Measurements from ENCODE around the gene CCL7.

The CCL7 gene

DNA sequence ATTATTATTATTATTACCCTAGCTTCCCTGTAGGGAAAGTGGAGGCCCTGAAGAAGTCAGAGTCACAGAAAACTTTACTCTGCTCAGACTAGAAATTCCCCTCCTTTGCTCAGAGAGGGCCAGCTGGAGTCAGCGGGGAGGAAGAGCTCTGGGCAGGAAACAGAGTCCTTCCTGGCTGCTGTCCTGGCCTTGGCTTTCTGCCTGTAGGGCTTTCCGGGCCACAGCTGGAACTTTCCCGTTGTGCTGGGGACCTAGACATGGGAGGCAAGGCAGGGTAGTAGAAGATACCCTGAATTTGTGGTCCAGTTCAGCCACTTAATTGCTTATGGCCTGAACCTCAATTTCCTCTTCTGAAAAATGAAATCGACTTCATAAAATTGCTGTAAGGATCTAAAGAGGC, 29.0 kb upstream of the CCL7 start:
- H3K27me3 Mint-ChIP-seq: peaks cover 2% of the 10 kb centered on the region
- no peaks in the 10 kb centered on the region for H3K9me3 Mint-ChIP-seq
- H3K36me3 Mint-ChIP-seq: no peaks in the 10 kb centered on the region
- no peak overlapping the region for H3K27ac Mint-ChIP-seq
- no peaks in the 10 kb centered on the region for H3K4me1 Mint-ChIP-seq
- H3K4me3 Mint-ChIP-seq: no peak overlapping the region

DNA sequence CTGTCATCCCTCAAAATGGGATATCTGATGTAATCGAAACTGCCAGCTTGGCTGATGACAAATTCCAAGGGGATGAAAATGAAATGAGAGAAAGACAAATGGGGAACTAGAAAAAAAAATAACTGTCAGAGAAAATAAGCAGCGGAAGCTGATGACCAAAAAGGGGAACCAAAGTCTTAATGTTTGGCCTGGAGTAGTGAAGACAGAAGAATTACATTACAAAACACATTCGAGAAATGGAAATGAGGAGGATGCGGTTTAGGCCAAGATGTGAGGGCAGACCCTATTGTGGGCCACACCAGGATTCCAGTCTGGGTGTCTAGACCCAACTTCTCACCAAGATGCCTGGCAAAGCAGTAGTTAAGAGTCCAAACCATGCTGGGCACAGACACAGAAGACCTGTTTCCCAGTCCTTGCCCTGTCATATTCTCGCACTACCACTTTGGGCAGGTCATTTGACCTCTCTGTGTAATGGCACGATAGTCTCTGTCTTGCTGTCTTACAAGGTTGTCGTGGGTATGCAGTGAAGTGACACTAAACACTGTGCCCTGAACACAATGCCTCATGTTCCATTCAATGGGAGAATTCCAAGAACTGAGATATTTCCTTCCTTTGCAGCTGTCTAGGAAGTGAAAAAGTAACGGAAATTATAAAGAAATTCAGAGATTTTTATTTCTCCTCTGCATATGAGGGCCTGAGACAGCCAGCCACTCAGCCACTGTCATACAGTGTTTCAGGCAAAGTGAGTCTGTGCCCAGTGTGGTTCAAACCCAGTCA, 27.2 kb upstream of the CCL7 start:
- peaks cover 5% of the 10 kb centered on the region for H3K27me3 Mint-ChIP-seq
- H3K4me1 Mint-ChIP-seq: no peaks in the 10 kb centered on the region
- no peaks in the 10 kb centered on the region for H3K36me3 Mint-ChIP-seq
- H3K27ac Mint-ChIP-seq: no peak overlapping the region
- no peaks in the 10 kb centered on the region for H3K9me3 Mint-ChIP-seq
- H3K4me3 Mint-ChIP-seq: no peak overlapping the region

DNA sequence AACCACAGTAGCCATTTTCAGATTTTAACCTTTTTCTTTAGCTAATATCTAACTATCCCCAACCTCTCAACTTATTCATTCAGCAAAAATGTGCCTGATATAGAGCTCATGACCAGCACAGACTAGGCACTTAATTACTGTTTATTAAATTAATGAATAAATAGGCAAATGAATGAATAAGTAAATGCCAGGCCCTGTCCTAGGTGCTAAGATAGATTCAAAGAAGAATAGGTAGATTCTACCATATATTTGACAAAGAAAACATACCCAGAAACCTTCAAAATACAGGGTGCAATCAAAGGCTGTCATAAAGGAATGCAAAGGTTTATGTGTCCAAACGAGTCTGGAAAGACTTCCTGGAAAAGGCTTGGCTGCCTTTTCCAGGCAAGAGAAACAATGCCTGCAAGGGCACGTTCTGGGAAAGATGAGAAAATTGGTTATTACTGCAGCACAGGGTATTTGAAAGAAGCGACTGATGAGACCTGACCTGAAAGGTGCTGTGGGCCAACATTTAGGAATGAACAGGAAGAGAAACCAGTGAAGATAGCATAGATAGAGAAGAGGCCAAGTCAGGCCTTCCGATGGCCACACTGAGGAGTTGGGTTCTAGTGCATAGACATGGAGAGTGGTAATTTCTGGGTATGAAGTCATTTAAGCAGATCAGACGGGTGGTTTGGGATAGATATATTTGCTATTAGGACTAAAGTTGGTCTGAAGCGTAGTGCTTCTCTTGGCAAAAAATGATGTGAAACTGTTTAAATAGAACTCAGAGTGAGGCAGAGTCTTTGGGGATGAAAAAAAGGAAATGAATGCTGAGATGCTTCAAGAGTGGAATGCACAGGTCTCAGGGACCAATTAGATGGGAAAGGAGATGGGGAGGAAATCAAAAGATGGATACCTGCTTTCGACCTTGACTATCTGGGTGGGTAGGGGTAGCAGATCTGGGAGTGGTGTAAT, 26.4 kb upstream of the CCL7 start:
- H3K4me1 Mint-ChIP-seq: no peaks in the 10 kb centered on the region
- no peak overlapping the region for H3K4me3 Mint-ChIP-seq
- no peak overlapping the region for H3K27ac Mint-ChIP-seq
- H3K36me3 Mint-ChIP-seq: no peaks in the 10 kb centered on the region
- H3K9me3 Mint-ChIP-seq: no peaks in the 10 kb centered on the region
- peaks cover 5% of the 10 kb centered on the region for H3K27me3 Mint-ChIP-seq

DNA sequence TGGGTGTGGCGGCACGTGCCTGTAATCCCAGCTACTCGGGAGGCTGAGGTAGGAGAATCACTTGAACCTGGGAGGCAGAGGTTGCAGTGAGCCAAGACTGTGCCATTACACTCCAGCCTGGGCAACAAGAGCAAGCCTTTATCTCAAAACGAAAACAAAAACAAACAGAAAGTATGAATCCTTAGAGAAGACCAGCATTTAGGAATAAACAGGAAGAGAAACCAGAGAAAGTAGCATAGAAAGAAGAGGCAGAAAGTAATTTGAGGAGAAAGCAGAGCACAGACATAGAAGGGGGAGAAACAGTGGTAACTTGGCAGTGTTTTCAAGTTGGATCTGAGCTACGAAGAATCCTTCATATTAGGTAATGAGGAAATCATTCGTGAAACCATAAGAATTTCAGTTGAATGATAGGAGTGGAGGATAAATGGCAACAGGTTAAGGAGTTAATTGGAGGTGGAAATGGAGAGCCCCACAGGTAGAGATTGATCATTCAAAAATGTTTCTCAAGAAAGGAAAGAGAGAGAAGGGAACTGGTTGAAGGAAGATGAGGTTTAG, 24.6 kb upstream of the CCL7 start:
- peaks cover 5% of the 10 kb centered on the region for H3K27me3 Mint-ChIP-seq
- no peaks in the 10 kb centered on the region for H3K36me3 Mint-ChIP-seq
- H3K4me3 Mint-ChIP-seq: no peak overlapping the region

DNA sequence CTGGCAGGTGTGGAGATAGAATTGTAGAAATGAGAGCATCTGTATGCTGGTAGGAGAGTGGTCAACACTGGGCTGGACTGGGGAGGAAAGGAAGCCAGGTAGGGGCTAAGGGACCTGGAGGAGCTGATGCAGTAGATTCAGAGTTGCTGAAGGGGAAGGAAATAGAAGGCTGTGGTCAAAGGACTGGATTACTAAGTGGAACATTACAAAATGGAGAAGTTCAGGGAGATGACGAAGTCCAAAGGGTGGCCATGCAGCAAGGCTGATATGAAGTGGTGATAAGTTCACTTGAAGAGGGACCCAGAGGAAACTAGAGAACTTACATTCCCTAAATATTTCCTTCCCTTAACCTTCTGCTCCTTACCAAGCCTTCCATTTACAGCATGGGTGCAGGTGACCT, 23.6 kb upstream of the CCL7 start:
- Mint-ChIP-seq H3K27ac (no peak overlapping the region), H3K27me3 (peaks cover 5% of the 10 kb centered on the region), H3K9me3 (no peaks in the 10 kb centered on the region), H3K4me3 (no peak overlapping the region), H3K36me3 (no peaks in the 10 kb centered on the region), H3K4me1 (no peaks in the 10 kb centered on the region)

More for the DNA sequence above, 24.6 kb upstream of the CCL7 start:
- H3K4me1 Mint-ChIP-seq: no peaks in the 10 kb centered on the region
- no peaks in the 10 kb centered on the region for H3K9me3 Mint-ChIP-seq
- no peak overlapping the region for H3K27ac Mint-ChIP-seq

DNA sequence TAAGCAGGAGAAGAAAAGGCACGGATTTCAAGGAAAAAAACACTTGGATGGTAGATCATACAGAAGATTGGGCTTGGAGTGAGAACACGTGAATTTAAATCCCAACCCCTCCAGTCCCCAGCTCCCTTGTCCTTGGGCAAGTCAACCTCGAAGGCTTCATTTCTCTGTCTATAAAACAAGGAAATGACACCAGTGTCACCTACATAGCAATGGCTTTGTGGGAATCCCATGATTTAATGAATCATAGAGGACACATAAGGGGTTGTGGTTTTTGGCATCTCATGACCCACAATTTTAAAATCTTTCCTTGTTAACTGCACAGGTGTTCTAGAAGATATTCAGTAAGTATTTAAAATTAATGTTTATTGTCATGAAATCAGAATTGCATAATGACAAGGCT, 23.1 kb upstream of the CCL7 start:
- Mint-ChIP-seq H3K9me3 (no peaks in the 10 kb centered on the region), H3K36me3 (no peaks in the 10 kb centered on the region), H3K27me3 (peaks cover 6% of the 10 kb centered on the region), H3K4me1 (no peaks in the 10 kb centered on the region), H3K27ac (no peak overlapping the region), H3K4me3 (no peak overlapping the region)

DNA sequence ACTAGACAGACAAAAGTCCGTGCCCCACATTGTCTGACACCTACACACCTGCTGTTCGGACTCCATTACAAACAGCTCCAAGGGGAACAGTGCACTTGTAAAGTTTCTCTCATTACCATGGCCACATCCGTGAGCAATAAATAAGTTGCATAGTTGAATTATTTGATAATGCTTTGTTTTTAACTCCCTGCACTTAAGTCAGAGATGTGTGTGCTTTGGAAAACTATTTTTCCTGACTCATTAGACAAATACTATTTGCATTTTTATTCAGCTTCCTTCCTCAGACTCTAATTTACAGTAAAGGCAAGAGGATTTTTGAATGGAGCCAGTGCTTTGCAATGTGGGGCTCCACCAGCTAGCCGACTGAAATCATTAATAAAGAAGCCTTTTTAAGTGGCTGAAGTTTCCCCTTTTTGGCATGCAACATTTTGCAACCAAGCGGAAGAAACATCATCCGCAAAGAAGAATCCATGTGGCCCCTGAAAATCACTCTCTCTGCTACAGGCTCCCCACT, 21.5 kb upstream of the CCL7 start:
- H3K4me1 Mint-ChIP-seq: no peaks in the 10 kb centered on the region
- H3K27me3 Mint-ChIP-seq: peaks cover 6% of the 10 kb centered on the region
- no peaks in the 10 kb centered on the region for H3K36me3 Mint-ChIP-seq
- no peaks in the 10 kb centered on the region for H3K9me3 Mint-ChIP-seq
- no peak overlapping the region for H3K4me3 Mint-ChIP-seq
- no peak overlapping the region for H3K27ac Mint-ChIP-seq

DNA sequence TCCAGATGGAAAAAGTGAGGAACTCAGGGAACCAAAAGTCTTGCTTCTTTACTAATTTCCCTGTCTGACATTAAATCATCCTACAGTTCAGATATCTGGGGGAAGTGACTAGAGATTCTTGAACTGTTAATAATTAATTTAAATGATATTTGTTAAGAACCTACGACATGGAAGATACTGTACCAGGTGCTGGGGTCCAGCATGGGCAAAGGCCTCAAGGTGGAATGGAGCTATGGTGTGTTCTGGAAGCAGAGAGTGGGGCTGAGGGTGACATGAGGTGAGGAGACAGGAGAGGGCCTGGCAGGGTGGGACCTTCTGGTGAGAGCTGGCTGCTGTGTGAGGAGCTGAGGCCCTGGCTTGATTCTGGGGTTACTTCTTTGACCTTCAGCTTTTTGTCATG, 21.0 kb upstream of the CCL7 start:
- Mint-ChIP-seq H3K27ac (no peak overlapping the region), H3K4me1 (no peaks in the 10 kb centered on the region), H3K4me3 (no peak overlapping the region), H3K9me3 (no peaks in the 10 kb centered on the region), H3K27me3 (peaks cover 6% of the 10 kb centered on the region), H3K36me3 (no peaks in the 10 kb centered on the region)

DNA sequence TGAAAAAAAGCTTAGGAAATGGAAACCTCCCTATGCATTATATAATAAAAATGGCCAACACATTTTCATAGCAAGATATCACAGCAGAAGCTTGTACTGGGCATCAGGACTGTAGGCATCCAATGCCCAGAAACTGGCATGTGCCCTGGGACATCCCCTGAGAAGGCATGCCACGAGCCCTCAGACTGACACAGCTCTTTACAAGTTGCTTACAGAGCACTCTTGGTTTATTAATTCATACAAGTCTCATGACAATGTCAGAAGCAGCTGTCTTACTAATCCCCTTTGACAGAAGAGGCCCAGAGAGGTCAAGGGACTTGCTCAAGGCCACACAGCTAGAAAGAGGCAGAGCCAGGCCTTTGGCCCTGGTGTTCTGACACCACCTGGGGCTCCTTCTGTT, 20.5 kb upstream of the CCL7 start:
- Mint-ChIP-seq H3K27ac (no peak overlapping the region), H3K36me3 (no peaks in the 10 kb centered on the region), H3K4me3 (no peak overlapping the region), H3K4me1 (no peaks in the 10 kb centered on the region), H3K27me3 (peaks cover 6% of the 10 kb centered on the region), H3K9me3 (no peaks in the 10 kb centered on the region)

DNA sequence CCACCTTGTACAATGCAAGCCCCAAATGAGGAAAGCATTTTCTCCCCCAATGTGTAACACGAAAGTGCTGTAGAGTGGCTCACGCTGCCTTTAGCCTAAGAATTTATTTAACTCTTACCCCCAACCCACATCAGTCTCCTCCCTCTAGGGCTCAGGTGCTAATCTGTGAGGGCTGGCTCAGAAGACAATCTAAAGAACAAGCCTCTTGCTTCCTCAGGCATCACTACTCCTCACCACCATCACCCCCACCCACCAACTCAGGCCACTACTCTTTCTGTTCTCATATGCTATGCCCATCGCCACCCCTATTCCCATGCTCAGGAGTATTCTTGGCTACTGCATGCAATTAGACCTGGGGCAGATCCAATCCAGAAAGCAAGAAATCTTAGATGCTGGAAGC, 18.8 kb upstream of the CCL7 start:
- Mint-ChIP-seq H3K27ac (no peak overlapping the region), H3K4me1 (no peaks in the 10 kb centered on the region), H3K9me3 (no peaks in the 10 kb centered on the region), H3K27me3 (peaks cover 15% of the 10 kb centered on the region), H3K4me3 (no peak overlapping the region), H3K36me3 (no peaks in the 10 kb centered on the region)

DNA sequence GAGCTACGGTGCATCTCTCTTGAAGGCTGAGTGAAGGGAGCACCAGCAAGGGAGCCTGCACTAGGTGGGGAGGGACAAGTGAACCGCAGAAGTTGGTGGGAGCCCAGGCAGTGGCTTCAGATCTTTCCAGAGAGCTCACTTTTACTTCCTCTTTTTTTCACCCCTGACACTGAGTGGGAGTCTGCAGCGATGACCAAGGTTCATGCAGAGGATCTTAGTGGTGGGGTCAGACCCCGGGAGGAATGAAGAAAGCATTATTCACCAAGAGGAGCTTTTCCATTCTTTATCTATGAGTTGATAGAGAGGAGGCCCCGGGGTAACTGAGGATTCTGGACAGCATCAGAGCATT, 18.0 kb upstream of the CCL7 start:
- Mint-ChIP-seq H3K4me1 (no peaks in the 10 kb centered on the region), H3K9me3 (no peaks in the 10 kb centered on the region), H3K27ac (no peak overlapping the region), H3K4me3 (no peak overlapping the region), H3K27me3 (peaks cover 11% of the 10 kb centered on the region), H3K36me3 (no peaks in the 10 kb centered on the region)

DNA sequence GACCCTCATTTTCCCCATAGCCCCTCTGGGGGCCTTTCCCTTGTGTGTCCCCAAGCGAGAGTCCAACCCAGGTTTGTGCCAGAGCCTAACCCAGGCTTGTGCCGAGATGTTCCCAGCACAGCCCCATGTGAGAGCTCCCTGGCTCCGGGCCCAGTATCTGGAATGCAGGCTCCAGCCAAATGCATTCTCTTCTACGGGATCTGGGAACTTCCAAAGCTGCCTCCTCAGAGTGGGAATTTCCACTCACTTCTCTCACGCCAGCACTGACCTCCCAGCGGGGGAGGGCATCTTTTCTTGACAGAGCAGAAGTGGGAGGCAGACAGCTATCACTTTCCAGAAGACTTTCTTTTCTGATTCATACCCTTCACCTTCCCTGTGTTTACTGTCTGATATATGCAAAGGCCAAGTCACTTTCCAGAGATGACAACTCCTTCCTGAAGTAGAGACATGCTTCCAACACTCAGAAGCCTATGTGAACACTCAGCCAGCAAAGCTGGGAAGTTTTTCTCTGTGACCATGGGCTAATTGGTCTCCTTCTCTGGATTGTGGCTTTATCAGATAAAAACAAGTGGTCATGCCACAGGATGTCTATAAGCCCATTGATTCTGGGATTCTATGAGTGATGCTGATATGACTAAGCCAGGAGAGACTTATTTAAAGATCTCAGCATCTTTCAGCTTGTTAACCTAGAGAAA, 17.4 kb upstream of the CCL7 start:
- peaks cover 11% of the 10 kb centered on the region for H3K27me3 Mint-ChIP-seq
- H3K36me3 Mint-ChIP-seq: no peaks in the 10 kb centered on the region
- H3K9me3 Mint-ChIP-seq: no peaks in the 10 kb centered on the region
- no peak overlapping the region for H3K27ac Mint-ChIP-seq
- H3K4me3 Mint-ChIP-seq: no peak overlapping the region
- H3K4me1 Mint-ChIP-seq: no peaks in the 10 kb centered on the region

DNA sequence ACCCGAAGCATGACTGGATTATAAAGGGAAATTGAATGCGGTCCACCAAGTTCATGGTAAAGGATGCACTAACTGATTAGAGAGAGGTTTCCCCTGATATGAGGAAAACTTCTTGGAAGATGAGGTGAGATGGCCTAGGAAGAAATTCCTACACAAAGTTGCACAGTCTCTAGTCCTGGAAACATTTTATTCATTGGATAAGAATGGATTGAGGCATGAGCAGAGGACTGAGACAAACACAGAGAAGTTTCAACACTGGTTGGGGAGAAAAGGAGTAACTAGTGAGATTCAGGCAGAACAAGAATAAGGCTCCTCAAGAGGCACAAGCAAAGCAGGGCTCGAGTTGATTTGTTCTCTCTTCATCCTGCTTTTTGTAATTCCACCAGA, 16.9 kb upstream of the CCL7 start:
- H3K27me3 Mint-ChIP-seq: peaks cover 11% of the 10 kb centered on the region
- no peak overlapping the region for H3K4me3 Mint-ChIP-seq
- no peaks in the 10 kb centered on the region for H3K4me1 Mint-ChIP-seq
- no peak overlapping the region for H3K27ac Mint-ChIP-seq
- H3K36me3 Mint-ChIP-seq: no peaks in the 10 kb centered on the region
- no peaks in the 10 kb centered on the region for H3K9me3 Mint-ChIP-seq

DNA sequence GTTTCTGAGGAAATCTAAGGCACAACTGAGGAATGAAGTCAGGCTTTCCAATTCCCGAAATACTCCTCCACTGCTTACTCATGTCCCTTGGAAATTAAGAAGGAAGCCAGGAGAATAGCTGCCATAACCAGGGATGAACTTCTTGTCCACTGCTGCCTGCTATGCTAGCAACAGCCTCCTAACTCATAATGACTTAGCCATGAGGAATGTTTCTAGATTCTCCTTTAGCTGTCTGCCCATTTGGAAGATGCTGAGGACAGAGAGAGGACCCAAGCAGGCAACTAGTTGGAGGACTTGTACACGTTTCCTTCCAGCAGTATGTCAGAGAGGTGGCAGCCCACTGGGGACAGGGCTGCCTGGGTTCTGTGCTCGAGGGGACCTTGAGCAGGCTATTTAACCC, 15.9 kb upstream of the CCL7 start:
- H3K4me1 Mint-ChIP-seq: no peaks in the 10 kb centered on the region
- no peaks in the 10 kb centered on the region for H3K36me3 Mint-ChIP-seq
- no peaks in the 10 kb centered on the region for H3K9me3 Mint-ChIP-seq
- peaks cover 11% of the 10 kb centered on the region for H3K27me3 Mint-ChIP-seq
- no peak overlapping the region for H3K4me3 Mint-ChIP-seq
- no peak overlapping the region for H3K27ac Mint-ChIP-seq

DNA sequence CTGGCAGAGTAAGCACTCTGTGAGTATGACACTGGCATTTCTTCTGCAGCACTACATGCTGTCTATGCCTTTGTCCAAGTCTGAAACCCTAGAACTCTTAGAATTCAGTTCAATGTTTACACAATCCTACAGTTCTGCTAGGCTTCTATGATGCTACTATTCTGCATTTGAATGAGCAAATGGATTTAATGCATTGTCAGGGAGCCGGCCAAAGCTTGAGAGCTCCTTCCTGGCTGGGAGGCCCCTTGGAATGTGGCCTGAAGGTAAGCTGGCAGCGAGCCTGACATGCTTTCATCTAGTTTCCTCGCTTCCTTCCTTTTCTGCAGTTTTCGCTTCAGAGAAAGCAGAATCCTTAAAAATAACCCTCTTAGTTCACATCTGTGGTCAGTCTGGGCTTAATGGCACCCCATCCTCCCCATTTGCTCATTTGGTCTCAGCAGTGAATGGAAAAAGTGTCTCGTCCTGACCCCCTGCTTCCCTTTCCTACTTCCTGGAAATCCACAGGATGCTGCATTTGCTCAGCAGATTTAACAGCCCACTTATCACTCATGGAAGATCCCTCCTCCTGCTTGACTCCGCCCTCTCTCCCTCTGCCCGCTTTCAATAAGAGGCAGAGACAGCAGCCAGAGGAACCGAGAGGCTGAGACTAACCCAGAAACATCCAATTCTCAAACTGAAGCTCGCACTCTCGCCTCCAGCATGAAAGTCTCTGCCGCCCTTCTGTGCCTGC, 15.2 kb upstream of the CCL7 start, which contains the start of gene CCL2:
Gene CCL2 (plus strand): TSS at position 635 of the 730 bp plus-strand sequence. CDS start 65 bp downstream, at position 700.
- no peaks in the 10 kb centered on the region for H3K4me1 Mint-ChIP-seq
- no peak within 1 kb of the TSS for H3K4me3 Mint-ChIP-seq
- peaks cover 13% of the 10 kb centered on the region for H3K27me3 Mint-ChIP-seq
- no peak within 1 kb of the TSS for H3K27ac Mint-ChIP-seq
- no peaks in the 10 kb centered on the region for H3K36me3 Mint-ChIP-seq
- no peaks in the 10 kb centered on the region for H3K9me3 Mint-ChIP-seq

Data from activated naive CD4-positive, alpha-beta T cell treated with anti-CD3 and anti-CD28 coated beads, Interleukin-2, amount 50 U/mL, for 24 hours (primary cell).